ENCODE measurements around the gene SLC6A11.

- TF ChIP-seq CTCF (optimal IDR thresholded peaks at IDR 0.05 in 1 of 3, IDR thresholded peaks at IDR 0.05 in 1 of 3, conservative IDR thresholded peaks at IDR 0.05 in 1 of 3; ENCODE audit: extremely low read depth in 1 of 3, insufficient read depth in 2 of 3, low read length in 3 of 3), result no peak
- no peak for TF ChIP-seq EZH2 (IDR thresholded peaks at IDR 0.05; ENCODE audit: low read length)
Observed at GRCh38 chr3:10926256-10926810, 110.3 kb downstream of the SLC6A11 start.
